ENCODE data around the gene GABARAP. TPM values are rescaled to one million over a fixed set of nuclear protein-coding genes. Genes with fewer than 3 reads are reported as not detected.
A peak's percentile ranks its signal among the peaks of the same experiment; 100 is the strongest.

Gene GABARAP
- total and polyA plus RNA-seq, 2 of the 13 experiments (the other 11 are each of a cell fraction or from before 2014, with no cell fraction given): 161 to 310 TPM

- TF ChIP-seq BCLAF1 (IDR thresholded peaks at IDR 0.05) (no peak), HOMEZ (CRISPR knock-in tag; IDR thresholded peaks at IDR 0.05; ENCODE audit: low read depth) (peak; percentile 66), PAXIP1 (CRISPR knock-in tag; conservative IDR thresholded peaks at IDR 0.05) (peak; percentile 49; the same call in 1 of the 2 replicates), FOXA3 (CRISPR knock-in tag; IDR thresholded peaks at IDR 0.05) (peak; percentile 75), ELF4 (CRISPR knock-in tag; IDR thresholded peaks at IDR 0.05; ENCODE audit: borderline replicate concordance) (peak; percentile 73; the same call in 1 of the 2 replicates), ZNF264 (CRISPR knock-in tag; IDR thresholded peaks at IDR 0.05) (no peak), CREB3 (CRISPR knock-in tag; IDR thresholded peaks at IDR 0.05) (no peak), DRAP1 (CRISPR knock-in tag; IDR thresholded peaks at IDR 0.05) (peak; percentile 38; the same call in 1 of the 2 replicates), ZNF24 (IDR thresholded peaks at IDR 0.05) (0 out of 2 replicates have a peak, but pooled peaks have one; percentile 64), DMTF1 (CRISPR knock-in tag; IDR thresholded peaks at IDR 0.05) (no peak), SP140L (CRISPR knock-in tag; IDR thresholded peaks at IDR 0.05; ENCODE audit: borderline replicate concordance) (no peak)
Measured at GRCh38 chr17:7242717-7243452, 636 bp upstream of the GABARAP start (continued).
